Left ventricle myocardium inferior (tissue), 1 donor: ENCODE measurements around the gene STRN3. TPM values are rescaled to one million over a fixed set of nuclear protein-coding genes. Genes with fewer than 3 reads are reported as not detected.
"Not testable (repeated sequence)": the region's sequence is repeated elsewhere in the genome, so short reads cannot be mapped to it uniquely, and the experiment has no call there.

Experiments used
- DNase-seq: peaks from one replicate; pipeline ENCODE4 v3.0.0-alpha.2; 2020
- H3K27ac ChIP-seq: fragments of 200-600 bp; replicated peaks from 2 replicates; pipeline ENCODE4 v1.8.0; 2021
- H3K27me3 ChIP-seq: fragments of 200-600 bp; 2 replicates; pipeline ENCODE4 v1.8.0; 2021; ENCODE audit warnings: low read depth
- H3K36me3 ChIP-seq: fragments of 200-600 bp; 2 replicates; pipeline ENCODE4 v1.8.0; 2021
- H3K4me1 ChIP-seq: fragments of 200-600 bp; 2 replicates; pipeline ENCODE4 v1.8.0; 2021
- H3K4me3 ChIP-seq: fragments of 200-600 bp; 2 replicates; pipeline ENCODE4 v1.8.0; 2021; ENCODE audit warnings: mild to moderate bottlenecking, moderate library complexity
- H3K9me3 ChIP-seq: fragments of 200-600 bp; replicated peaks from 2 replicates; pipeline ENCODE4 v1.8.0; 2021
- CTCF ChIP-seq: fragments of 200-600 bp; IDR thresholded peaks from 2 replicates; pipeline ENCODE4 v1.8.0; 2021; ENCODE audit warnings: antibody characterized with exemption, mild to moderate bottlenecking, borderline replicate concordance
- intact Hi-C: fragments of 100-400 bp; cut with micrococcal nuclease; formaldehyde crosslinking; loops from one replicate; pipeline ENCODE4 v1.11.0; 2022
- long read RNA-seq: library from polyadenylated mRNA; unstranded; transcript quantifications from one replicate; pipeline ENCODE4 v2.0.0, GENCODE V29; 2021
- total RNA-seq: library from RNA; stranded (reverse); fragmentation: NEBNext Ultra II Directional; extraction: Animal tissue kit (Norgen Biotek cat#: 25700); gene quantifications from one replicate; pipeline ENCODE4 v1.2.1, GENCODE V29; 2021
- donor health status: DM: no; HTN: yes; CAD: no; lungs with severe emphysema.

STRN3 gene
- 48.7 TPM for total RNA-seq
- long read RNA-seq, transcript STRN3-201 (16 exons, 3,970 nt), result major isoform, 49 of 60 reads
- long read RNA-seq, partial matches to known transcripts, result 2 of 60 reads
- long read RNA-seq, other reads (novel, unspliced or antisense), result 9 of 60 reads

DNA sequence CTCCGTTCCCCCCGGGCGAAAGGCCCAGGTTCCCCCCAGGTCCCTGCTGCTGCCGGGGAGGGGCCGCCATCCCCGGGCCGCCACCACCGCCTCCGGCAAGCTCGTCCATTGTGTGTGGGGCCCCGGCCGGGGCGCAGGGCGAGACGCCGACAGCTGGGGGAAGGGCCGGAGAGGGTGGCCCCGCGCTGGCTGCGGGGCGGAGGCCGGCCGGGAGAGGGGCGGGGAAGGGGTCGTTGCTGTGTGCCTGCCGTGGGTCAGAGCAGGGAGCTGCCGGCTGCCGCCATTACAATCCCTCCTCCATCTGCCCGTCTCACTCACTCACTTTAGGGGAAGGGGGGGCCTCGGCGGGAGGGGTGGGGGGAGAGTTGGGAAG lies at the start of gene STRN3:
STRN3 (minus strand) TSS at position 303 of the 373 bp plus-strand sequence; CDS start at position 109, 194 bp downstream.
- no peak for DNase-seq
- Histone ChIP-seq H3K9me3 (no peaks in the 10 kb centered on the region), H3K4me3 (peak within 1 kb of the TSS; percentile 98), H3K4me1 (peaks cover 62% of the 10 kb centered on the region), H3K36me3 (no peaks in the 10 kb centered on the region), H3K27me3 (no peaks in the 10 kb centered on the region), H3K27ac (peak within 1 kb of the TSS; percentile 99)
- intact Hi-C loops, result no loop called here
- no peak for TF ChIP-seq CTCF

- no peak overlapping the region for H3K4me3 ChIP-seq
- no peaks in the 10 kb centered on the region for H3K27me3 ChIP-seq
- H3K4me1 ChIP-seq, result peaks cover 7% of the 10 kb centered on the region
- DNase-seq, result no peak
- H3K9me3 ChIP-seq, result peaks cover 3% of the 10 kb centered on the region
- peaks cover 22% of the 10 kb centered on the region for H3K36me3 ChIP-seq
- no peak overlapping the region for H3K27ac ChIP-seq
- no peak for TF ChIP-seq CTCF
- intact Hi-C loops, result no loop called here
Observed at GRCh38 chr14:31075144-31075543, 49.0 kb upstream of the STRN3 start.

GRCh38 chr14:31071151-31071550 lies 45.0 kb upstream of the STRN3 start:
- no peaks in the 10 kb centered on the region for H3K4me1 ChIP-seq
- H3K27ac ChIP-seq, result no peak overlapping the region
- no peak for TF ChIP-seq CTCF
- intact Hi-C loops, result no loop called here
- no peak for DNase-seq
- peaks cover 3% of the 10 kb centered on the region for H3K9me3 ChIP-seq
- H3K27me3 ChIP-seq, result no peaks in the 10 kb centered on the region
- peaks cover 31% of the 10 kb centered on the region for H3K36me3 ChIP-seq
- no peak overlapping the region for H3K4me3 ChIP-seq

GRCh38 chr14:31070431-31070830 lies 44.3 kb upstream of the STRN3 start:
- H3K4me1 ChIP-seq, result no peaks in the 10 kb centered on the region
- H3K9me3 ChIP-seq, result peaks cover 3% of the 10 kb centered on the region
- intact Hi-C loops, result no loop called here
- H3K4me3 ChIP-seq, result no peak overlapping the region
- H3K36me3 ChIP-seq, result peaks cover 30% of the 10 kb centered on the region
- no peak for TF ChIP-seq CTCF
- no peaks in the 10 kb centered on the region for H3K27me3 ChIP-seq
- no peak overlapping the region for H3K27ac ChIP-seq
- DNase-seq, result no peak

- H3K27me3 ChIP-seq, result no peaks in the 10 kb centered on the region
- H3K4me1 ChIP-seq, result no peaks in the 10 kb centered on the region
- peaks cover 19% of the 10 kb centered on the region for H3K36me3 ChIP-seq
- intact Hi-C loops, result no loop called here
- no peak for TF ChIP-seq CTCF
- H3K4me3 ChIP-seq, result no peak overlapping the region
- H3K27ac ChIP-seq, result no peak overlapping the region
- H3K9me3 ChIP-seq, result no peaks in the 10 kb centered on the region
- DNase-seq, result no peak
Observed at GRCh38 chr14:31069343-31069742, 43.2 kb upstream of the STRN3 start.

GRCh38 chr14:31068235-31068634 lies 42.1 kb upstream of the STRN3 start:
- H3K4me1 ChIP-seq, result no peaks in the 10 kb centered on the region
- H3K27ac ChIP-seq, result no peak overlapping the region
- no peaks in the 10 kb centered on the region for H3K27me3 ChIP-seq
- H3K36me3 ChIP-seq, result peaks cover 19% of the 10 kb centered on the region
- no peak for TF ChIP-seq CTCF
- H3K9me3 ChIP-seq, result no peaks in the 10 kb centered on the region
- intact Hi-C loops, result no loop called here
- no peak for DNase-seq
- no peak overlapping the region for H3K4me3 ChIP-seq

GRCh38 chr14:31062908-31063307 lies 36.7 kb upstream of the STRN3 start:
- H3K36me3 ChIP-seq, DNase-seq, H3K9me3 ChIP-seq, H3K27me3 ChIP-seq, H3K4me1 ChIP-seq, H3K27ac ChIP-seq, H3K4me3 ChIP-seq, intact Hi-C loops: not testable (repeated sequence)
